Osteocyte (in vitro differentiated cells): ENCODE data around the gene GRID1. TPM values are rescaled to one million over a fixed set of nuclear protein-coding genes. Genes with fewer than 3 reads are reported as not detected.

Experiments used
- DNase-seq: peaks from one replicate; pipeline ENCODE4 v3.0.0; 2021; ENCODE audit warnings: mixed read lengths; ENCODE audit not compliant: unreplicated experiment; ENCODE audit errors: extremely low spot score
- H3K27ac Mint-ChIP-seq: one replicate; pipeline ENCODE4 v1.8.0; 2021; ENCODE audit warnings: mild to moderate bottlenecking, mixed read lengths; ENCODE audit not compliant: unreplicated experiment
- H3K27me3 Mint-ChIP-seq: one replicate; pipeline ENCODE4 v1.8.0; 2021; ENCODE audit warnings: mixed read lengths; ENCODE audit not compliant: unreplicated experiment
- H3K36me3 Mint-ChIP-seq: one replicate; pipeline ENCODE4 v1.8.0; 2021; ENCODE audit warnings: mixed read lengths; ENCODE audit not compliant: unreplicated experiment
- H3K4me1 Mint-ChIP-seq: one replicate; pipeline ENCODE4 v1.8.0; 2021; ENCODE audit warnings: mixed read lengths; ENCODE audit not compliant: unreplicated experiment
- H3K4me3 Mint-ChIP-seq: one replicate; pipeline ENCODE4 v1.8.0; 2021; ENCODE audit warnings: mild to moderate bottlenecking, moderate library complexity, mixed read lengths; ENCODE audit not compliant: unreplicated experiment
- H3K9me3 Mint-ChIP-seq: one replicate; pipeline ENCODE4 v1.8.0; 2021; ENCODE audit warnings: mixed read lengths; ENCODE audit not compliant: unreplicated experiment
- CTCF ChIP-seq: fragments of 200-600 bp; sonication (generic); IDR thresholded peaks from 2 replicates; pipeline ENCODE4 v1.5.0; 2021; ENCODE audit warnings: antibody characterized with exemption, mild to moderate bottlenecking, moderate library complexity
- total RNA-seq: library from RNA; stranded (reverse); gene quantifications from 2 replicates; pipeline ENCODE4 v1.2.1, GENCODE V29; 2021

GRID1 gene
- total RNA-seq, 1 donor from 2014 or later: 0.11 TPM

- Mint-ChIP-seq H3K4me1 (no peaks in the 10 kb centered on the region), H3K4me3 (no peak overlapping the region), H3K9me3 (peaks cover 11% of the 10 kb centered on the region), H3K36me3 (no peaks in the 10 kb centered on the region), H3K27me3 (no peaks in the 10 kb centered on the region), H3K27ac (no peak overlapping the region)
- no peak for DNase-seq
- TF ChIP-seq CTCF: no peak
Measured at GRCh38 chr10:86122646-86123045, 243.9 kb downstream of the GRID1 start.

DNA sequence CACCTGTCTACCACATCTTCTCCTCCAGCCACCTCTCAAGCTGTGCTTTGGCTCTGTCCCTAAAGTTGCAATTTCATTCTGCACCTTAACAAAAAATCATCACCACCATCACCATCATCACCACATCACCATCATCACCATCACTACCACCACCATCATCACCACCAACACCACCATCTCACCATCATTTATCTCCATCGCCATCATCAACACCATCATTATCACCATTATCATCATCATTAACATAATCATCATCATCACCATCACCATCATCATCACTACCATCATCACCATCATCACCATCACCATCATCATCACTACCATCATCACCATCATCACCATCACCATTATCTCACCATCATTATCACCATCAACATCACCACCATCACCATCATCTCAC is 245.4 kb downstream of the GRID1 start:
- Mint-ChIP-seq H3K27me3 (no peaks in the 10 kb centered on the region), H3K4me1 (no peaks in the 10 kb centered on the region), H3K9me3 (peaks cover 8% of the 10 kb centered on the region), H3K36me3 (no peaks in the 10 kb centered on the region), H3K4me3 (no peak overlapping the region), H3K27ac (no peak overlapping the region)
- TF ChIP-seq CTCF: no peak
- DNase-seq: no peak

DNA sequence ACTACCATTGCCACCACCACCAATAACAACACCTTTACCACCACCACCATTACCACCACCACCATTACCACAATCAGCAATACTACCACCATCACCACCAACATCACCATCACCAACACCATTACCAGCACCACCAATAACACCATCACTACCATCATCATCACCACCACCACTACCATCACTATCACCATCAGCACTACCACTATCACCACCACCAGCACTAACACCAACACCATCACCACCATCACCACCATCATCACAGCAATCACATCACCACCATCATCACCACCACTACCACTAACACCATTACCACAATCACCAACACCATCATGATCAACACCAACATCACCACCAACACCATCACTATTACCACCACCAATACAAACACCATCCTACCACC is 249.5 kb downstream of the GRID1 start:
- H3K4me1 Mint-ChIP-seq: no peaks in the 10 kb centered on the region
- H3K36me3 Mint-ChIP-seq: no peaks in the 10 kb centered on the region
- H3K27me3 Mint-ChIP-seq: no peaks in the 10 kb centered on the region
- H3K4me3 Mint-ChIP-seq: no peak overlapping the region
- H3K9me3 Mint-ChIP-seq: peaks cover 13% of the 10 kb centered on the region
- no peak for TF ChIP-seq CTCF
- no peak overlapping the region for H3K27ac Mint-ChIP-seq
- DNase-seq: no peak

DNA sequence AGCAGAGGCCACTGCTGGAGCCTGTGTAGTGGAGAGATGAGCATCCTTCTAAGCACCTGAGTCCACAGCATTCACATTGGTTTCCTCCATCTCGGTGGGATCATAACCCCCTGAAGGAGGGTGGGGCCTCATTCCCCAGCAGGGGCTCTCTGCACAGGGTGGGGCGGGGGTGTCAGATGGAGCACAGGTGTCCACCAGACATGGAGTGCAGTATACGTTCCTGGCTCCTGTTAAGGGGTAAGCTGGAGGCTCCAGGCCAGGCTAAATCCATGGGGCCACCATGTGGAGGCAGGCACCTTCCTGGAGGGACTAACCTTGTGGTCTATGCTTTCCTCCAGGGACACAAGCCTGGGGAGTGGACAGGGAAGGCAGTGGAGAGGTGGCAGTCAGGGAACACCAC is 252.6 kb downstream of the GRID1 start:
- no peak overlapping the region for H3K4me3 Mint-ChIP-seq
- TF ChIP-seq CTCF: no peak
- no peaks in the 10 kb centered on the region for H3K4me1 Mint-ChIP-seq
- H3K9me3 Mint-ChIP-seq: peaks cover 11% of the 10 kb centered on the region
- DNase-seq: no peak
- H3K27ac Mint-ChIP-seq: no peak overlapping the region
- H3K27me3 Mint-ChIP-seq: no peaks in the 10 kb centered on the region
- H3K36me3 Mint-ChIP-seq: no peaks in the 10 kb centered on the region

DNA sequence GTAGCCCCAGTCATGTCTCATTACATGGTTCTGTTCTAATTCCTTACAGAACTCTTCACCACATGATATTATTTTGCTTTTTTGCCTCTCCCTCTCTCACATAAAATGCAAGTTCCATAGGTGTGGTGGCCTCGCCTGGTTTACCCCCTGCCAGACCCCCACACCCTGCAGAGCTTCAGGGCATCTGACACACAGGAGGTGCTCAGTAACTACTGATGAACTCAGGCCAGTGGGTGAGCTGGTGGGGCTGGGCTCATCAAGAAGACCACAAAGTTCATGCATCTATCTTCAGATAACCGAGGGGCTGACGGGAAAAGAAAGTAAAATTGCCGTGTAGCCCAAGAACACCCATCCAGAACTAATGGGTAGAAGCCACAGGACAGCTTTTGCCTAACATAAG is 253.1 kb downstream of the GRID1 start:
- no peak overlapping the region for H3K27ac Mint-ChIP-seq
- H3K36me3 Mint-ChIP-seq: no peaks in the 10 kb centered on the region
- TF ChIP-seq CTCF: no peak
- H3K27me3 Mint-ChIP-seq: no peaks in the 10 kb centered on the region
- DNase-seq: no peak
- H3K9me3 Mint-ChIP-seq: peaks cover 6% of the 10 kb centered on the region
- no peaks in the 10 kb centered on the region for H3K4me1 Mint-ChIP-seq
- H3K4me3 Mint-ChIP-seq: no peak overlapping the region
